Gastrocnemius medialis (tissue), 4 donors: ENCODE data around the gene LSM14A. TPM values are rescaled to one million over a fixed set of nuclear protein-coding genes. Genes with fewer than 3 reads are reported as not detected.

Source experiments
- ATAC-seq, 2 donors: fragments of 150-250 bp; one replicate each; pipeline ENCODE4 v1.9.1; 2016
- DNase-seq, 2 donors: peaks; one replicate each; pipeline ENCODE4 v3.0.0-alpha.2; 2019
- H3K27ac ChIP-seq, 4 donors: fragments of 200-600 bp; sonication (generic); 1 replicate in 1 of 4; 2 replicates in 3 of 4; pipeline ENCODE4 v1.5.1; 2016 to 2018; ENCODE audit warnings: mild to moderate bottlenecking in 2 of 4, moderate library complexity in 1 of 4
- H3K27me3 ChIP-seq, 3 donors: fragments of 200-600 bp; sonication (generic) in 2 of 3; 1 replicate in 1 of 3; 2 replicates in 2 of 3; pipeline versions ENCODE4 v1.5.1 to v1.6.0; 2016 to 2019; ENCODE audit warnings: mild to moderate bottlenecking in 1 of 3, moderate library complexity in 1 of 3
- H3K36me3 ChIP-seq, 2 donors: fragments of 200-600 bp; sonication (generic) in 1 of 2; one replicate each; pipeline ENCODE4 v1.5.1; 2017 to 2018
- H3K4me1 ChIP-seq, 2 donors: fragments of 200-600 bp; sonication (generic) in 1 of 2; one replicate each; pipeline ENCODE4 v1.5.1; 2016 to 2017; ENCODE audit warnings: mild to moderate bottlenecking in 2 of 2
- H3K4me3 ChIP-seq, 4 donors: fragments of 200-600 bp; sonication (generic) in 3 of 4; 1 replicate in 1 of 4; 2 replicates in 3 of 4; pipeline ENCODE4 v1.5.1; 2016 to 2019; ENCODE audit warnings: mild to moderate bottlenecking in 2 of 4
- H3K9me3 ChIP-seq, 3 donors: fragments of 200-600 bp; sonication (generic) in 2 of 3; 1 replicate in 1 of 3; 2 replicates in 2 of 3; pipeline ENCODE4 v1.5.1; 2016 to 2019
- CTCF ChIP-seq, 5 experiments: fragments of 450-650 bp in 3 of 5; fragments of 200-600 bp in 2 of 5; sonication (generic) in 2 of 5; IDR thresholded peaks in 4 of 5; conservative IDR thresholded peaks in 1 of 5; 1 replicate in 4 of 5; 2 replicates in 1 of 5; pipeline ENCODE4 v1.5.1; 2016 to 2019; ENCODE audit warnings: antibody characterized with exemption in 5 of 5, mild to moderate bottlenecking in 3 of 5, moderate library complexity in 3 of 5
- POLR2A ChIP-seq, 2 donors: fragments of 450-650 bp; IDR thresholded peaks; one replicate each; pipeline ENCODE4 v1.6.1; 2017; ENCODE audit warnings: antibody characterized with exemption in 2 of 2, mild to moderate bottlenecking in 2 of 2, moderate library complexity in 2 of 2
- in situ Hi-C, 4 donors: fragments of 200-750 bp; cut with MboI; loops; one replicate each; pipeline versions ENCODE4 v1.15.0 to v1.8.0; 2017; ENCODE audit warnings: low sequenced_read_pairs in 4 of 4
- intact Hi-C: fragments of 100-400 bp; cut with DNase I; formaldehyde crosslinking; loops from one replicate; pipeline ENCODE4 v1.15.1; 2023; ENCODE audit warnings: low total_unique reads
- total RNA-seq, 4 donors: library from RNA; depleted of rRNA; stranded (reverse); fragments of >200 nt; gene quantifications; one replicate each; pipeline versions ENCODE4 v1.1.0 to v1.2.3, GENCODE V29; 2016

LSM14A gene
- 100 to 1,000 TPM; 104 to 120 (median 115) TPM for total RNA-seq

- intact Hi-C loops, result loop anchor here (1.0 to 2.0 kb wide), 3 partner anchors 38 to 797 kb away; partner anchors contain the start of genes SCGB2B2 and ZNF302
Measured at GRCh38 chr19:34171877-34172660, at the start of gene LSM14A. Gene LSM14A, plus strand, starts transcription at chr19:34172504. Its CDS starts 139 bp downstream, at chr19:34172643.

GRCh38 chr19:34124828-34125227 lies 47.5 kb upstream of the LSM14A start:
- Histone ChIP-seq H3K4me3 (no peak overlapping the region), H3K4me1 (no peaks in the 10 kb centered on the region), H3K9me3 (no peaks in the 10 kb centered on the region), H3K27ac (no peak overlapping the region), H3K36me3 (no peaks in the 10 kb centered on the region), H3K27me3 (no peaks in the 10 kb centered on the region)
- TF ChIP-seq POLR2A (IDR thresholded peaks at IDR 0.05), result no peak
- TF ChIP-seq CTCF (IDR thresholded peaks at IDR 0.05 in 4 of 5, conservative IDR thresholded peaks at IDR 0.05 in 1 of 5), result no peak
- ATAC-seq, result no peak
- in situ Hi-C loops (no loop called here), intact Hi-C loops (no loop called here)
- DNase-seq, result no peak

More at GRCh38 chr19:34171877-34172660, at the start of gene LSM14A:
- Histone ChIP-seq H3K9me3 (no peaks in the 10 kb centered on the region), H3K27me3 (no peaks in the 10 kb centered on the region), H3K4me1 (peaks cover 43 to 44% of the 10 kb centered on the region in 2 donors), H3K36me3 (no peaks in the 10 kb centered on the region), H3K4me3 (peak within 1 kb of the TSS; percentile 87 to 94 (median 90)), H3K27ac (peak within 1 kb of the TSS; percentile 94 to 98 (median 98))
- in situ Hi-C loops, result no loop called here
- ATAC-seq, result peak; percentile 91 to 93
- TF ChIP-seq POLR2A (IDR thresholded peaks at IDR 0.05) (peak; percentile 82 to 89), CTCF (IDR thresholded peaks at IDR 0.05 in 4 of 5, conservative IDR thresholded peaks at IDR 0.05 in 1 of 5) (peak in 1 of 5 experiments; percentile 30)
- peak; percentile 79 to 89 for DNase-seq

GRCh38 chr19:34126966-34127365 lies 45.3 kb upstream of the LSM14A start:
- Histone ChIP-seq H3K4me3 (no peak overlapping the region), H3K4me1 (no peaks in the 10 kb centered on the region), H3K27me3 (no peaks in the 10 kb centered on the region), H3K9me3 (no peaks in the 10 kb centered on the region), H3K36me3 (no peaks in the 10 kb centered on the region), H3K27ac (no peak overlapping the region)
- in situ Hi-C loops, result no loop called here
- ATAC-seq, result no peak
- no peak for DNase-seq
- no peak for TF ChIP-seq POLR2A (IDR thresholded peaks at IDR 0.05)
- no peak for TF ChIP-seq CTCF (IDR thresholded peaks at IDR 0.05 in 4 of 5, conservative IDR thresholded peaks at IDR 0.05 in 1 of 5)
- intact Hi-C loops, result no loop called here

GRCh38 chr19:34127684-34128189 lies 44.6 kb upstream of the LSM14A start:
- TF ChIP-seq CTCF (IDR thresholded peaks at IDR 0.05 in 4 of 5, conservative IDR thresholded peaks at IDR 0.05 in 1 of 5) (no peak), POLR2A (IDR thresholded peaks at IDR 0.05) (no peak)
- intact Hi-C loops (no loop called here), in situ Hi-C loops (no loop called here)
- Histone ChIP-seq H3K27me3 (no peaks in the 10 kb centered on the region), H3K4me3 (no peak overlapping the region), H3K9me3 (no peaks in the 10 kb centered on the region), H3K4me1 (no peaks in the 10 kb centered on the region), H3K27ac (no peak overlapping the region), H3K36me3 (no peaks in the 10 kb centered on the region)
- no peak for ATAC-seq
- no peak for DNase-seq
